ENCODE data around the gene GALNT9. TPM values are rescaled to one million over a fixed set of nuclear protein-coding genes. Genes with fewer than 3 reads are reported as not detected.

The GALNT9 gene
- polyA plus RNA-seq, 3 donors: not detected

DNA sequence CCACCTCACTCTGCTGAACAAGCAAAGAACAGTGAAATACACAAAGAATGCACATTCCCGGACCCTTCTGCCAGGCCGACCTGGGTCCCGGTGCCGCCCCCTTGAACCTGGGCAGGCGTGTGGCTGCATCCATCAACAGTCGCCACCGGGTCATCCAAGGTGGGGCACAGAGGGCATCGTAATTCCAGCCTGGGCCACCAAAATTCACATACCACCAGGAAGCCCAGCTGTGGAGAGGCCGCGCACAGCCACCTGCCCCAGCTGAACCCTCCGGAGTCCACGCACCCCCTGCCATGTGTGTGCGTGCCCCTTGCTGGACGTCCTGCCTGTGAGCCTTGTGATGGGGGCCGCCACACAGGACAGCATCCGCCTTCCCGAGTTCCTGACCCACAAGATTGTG lies 99.5 kb downstream of the GALNT9 start:
- peaks cover 0 to 11% of the 10 kb centered on the region in 2 donors for H3K9me3 ChIP-seq (replicated peaks in 1 of 2; ENCODE audit: control insufficient read depth in 1 of 2, insufficient read depth in 1 of 2, low read length in 2 of 2)
- 97% methylated on average over 17 of the region's 17 CpGs for WGBS (ENCODE audit: insufficient coverage)
- no peaks in the 10 kb centered on the region for H4K20me1 ChIP-seq (ENCODE audit: insufficient read depth, low read length)
- intact Hi-C loops (cut with micrococcal nuclease): no loop called here
- H3K4me3 Mint-ChIP-seq: no peak overlapping the region
- H3K27ac ChIP-seq (ENCODE audit: low read depth in 1 of 2, low read length in 2 of 2): no peak overlapping the region
- no peak overlapping the region for H3K4me3 ChIP-seq (replicated peaks in 1 of 3; ENCODE audit: low read depth in 2 of 3, low read length in 3 of 3)
- no peak overlapping the region for H3K4me2 ChIP-seq (replicated peaks; ENCODE audit: extremely low read depth, low read length, poor library complexity, severe bottlenecking)
- H3K36me3 Mint-ChIP-seq: no peaks in the 10 kb centered on the region
- no peak for DNase-seq
- H3K4me1 Mint-ChIP-seq: no peaks in the 10 kb centered on the region
- no peaks in the 10 kb centered on the region for H3K79me2 ChIP-seq (ENCODE audit: insufficient read depth, low read length)
- peaks cover 0 to 3% (median 0%) of the 10 kb centered on the region in 7 donors for H3K9me3 Mint-ChIP-seq
- H3K27me3 ChIP-seq (ENCODE audit: control insufficient read depth in 2 of 2, insufficient read depth in 2 of 2, low read length in 2 of 2): peaks cover 0 to 7% of the 10 kb centered on the region in 2 donors
- H3K4me1 ChIP-seq (ENCODE audit: control insufficient read depth in 1 of 2, insufficient read depth in 2 of 2, low read length in 2 of 2): no peaks in the 10 kb centered on the region
- no peak for TF ChIP-seq CTCF (IDR thresholded peaks at IDR 0.05)
- H2AFZ ChIP-seq (ENCODE audit: insufficient read depth, low read depth, low read length, poor library complexity, severe bottlenecking): no peak overlapping the region
- no peak overlapping the region for H3K27ac Mint-ChIP-seq
- H3K9ac ChIP-seq (ENCODE audit: insufficient read depth, low read length, poor library complexity, severe bottlenecking): no peak overlapping the region
- H3K36me3 ChIP-seq (replicated peaks in 1 of 2; ENCODE audit: control insufficient read depth in 1 of 2, insufficient read depth in 2 of 2, low read length in 2 of 2): no peaks in the 10 kb centered on the region
- peaks cover 7 to 15% (median 12%) of the 10 kb centered on the region in 3 donors for H3K27me3 Mint-ChIP-seq (ENCODE audit: low read depth in 3 of 3)

- Histone ChIP-seq H3K27ac (ENCODE audit: low read depth in 1 of 2, low read length in 2 of 2) (no peak overlapping the region), H3K27me3 (ENCODE audit: control insufficient read depth in 2 of 2, insufficient read depth in 2 of 2, low read length in 2 of 2) (peaks cover 0 to 7% of the 10 kb centered on the region in 2 donors), H3K9ac (ENCODE audit: insufficient read depth, low read length, poor library complexity, severe bottlenecking) (no peak overlapping the region), H3K4me2 (replicated peaks; ENCODE audit: extremely low read depth, low read length, poor library complexity, severe bottlenecking) (no peak overlapping the region), H2AFZ (ENCODE audit: insufficient read depth, low read depth, low read length, poor library complexity, severe bottlenecking) (no peak overlapping the region), H3K4me1 (ENCODE audit: control insufficient read depth in 1 of 2, insufficient read depth in 2 of 2, low read length in 2 of 2) (no peaks in the 10 kb centered on the region), H3K4me3 (replicated peaks in 1 of 3; ENCODE audit: low read depth in 2 of 3, low read length in 3 of 3) (no peak overlapping the region), H3K79me2 (ENCODE audit: insufficient read depth, low read length) (no peaks in the 10 kb centered on the region), H3K9me3 (replicated peaks in 1 of 2; ENCODE audit: control insufficient read depth in 1 of 2, insufficient read depth in 1 of 2, low read length in 2 of 2) (peaks cover 0 to 13% of the 10 kb centered on the region in 2 donors), H4K20me1 (ENCODE audit: insufficient read depth, low read length) (no peaks in the 10 kb centered on the region), H3K36me3 (replicated peaks in 1 of 2; ENCODE audit: control insufficient read depth in 1 of 2, insufficient read depth in 2 of 2, low read length in 2 of 2) (no peaks in the 10 kb centered on the region)
- Mint-ChIP-seq H3K4me3 (no peak overlapping the region), H3K27ac (no peak overlapping the region), H3K9me3 (peaks cover 0 to 2% (median 0%) of the 10 kb centered on the region in 7 donors), H3K27me3 (ENCODE audit: low read depth in 3 of 3) (peaks cover 7 to 15% (median 12%) of the 10 kb centered on the region in 3 donors), H3K36me3 (no peaks in the 10 kb centered on the region), H3K4me1 (no peaks in the 10 kb centered on the region)
- no peak for DNase-seq
- intact Hi-C loops (cut with micrococcal nuclease): no loop called here
- TF ChIP-seq CTCF (IDR thresholded peaks at IDR 0.05): no peak
- WGBS (ENCODE audit: insufficient coverage): 90% methylated on average over 29 of the region's 29 CpGs
These were observed 100.1 kb downstream of the GALNT9 start for GRCh38 chr12:132229193-132229760.
